HL-60 (cell line): ENCODE results near the gene SLC22A8.

Experiments
- GABPA ChIP-seq: IDR thresholded peaks from 2 replicates; pipeline ENCODE4 v1.6.1; 2012; ENCODE audit warnings: low read depth
- POLR2AphosphoS5 ChIP-seq: IDR thresholded peaks from 2 replicates; pipeline ENCODE4 v1.6.1; 2012; ENCODE audit warnings: low read depth
- REST ChIP-seq: IDR thresholded peaks from 2 replicates; pipeline ENCODE4 v1.6.1; 2012; ENCODE audit warnings: low read depth; ENCODE audit not compliant: insufficient replicate concordance
- SPI1 ChIP-seq: IDR thresholded peaks from 2 replicates; pipeline ENCODE4 v1.6.1; 2012; ENCODE audit warnings: low read depth, mild to moderate bottlenecking, borderline replicate concordance
- TF ChIP-seq, protein P1 (sequence below): IDR thresholded peaks from one replicate; pipeline ENCODE4 v1.5.1; 2011; ENCODE audit warnings: low read length, control low read depth, inconsistent platforms; ENCODE audit not compliant: insufficient read depth

DNA sequence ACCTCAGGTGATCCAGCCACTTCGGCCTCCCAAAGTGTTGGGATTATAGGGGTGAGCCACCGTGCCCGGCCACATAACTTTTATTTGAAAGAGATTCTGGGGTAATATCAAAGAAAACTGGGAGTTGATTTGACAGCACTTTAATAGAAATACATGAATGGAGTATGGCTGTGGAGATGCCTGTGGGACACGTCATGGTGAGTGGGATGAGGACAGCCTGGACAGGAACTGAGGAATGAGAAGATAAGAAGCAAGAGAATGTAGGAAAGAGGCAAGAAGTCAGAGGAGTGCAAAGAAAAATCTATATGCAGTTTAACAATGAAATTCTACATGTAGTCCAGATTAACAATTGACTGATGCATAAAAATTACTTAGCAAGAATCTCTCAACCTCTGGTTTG is 61.8 kb downstream of the SLC22A8 start:
- TF ChIP-seq, protein P1, sequence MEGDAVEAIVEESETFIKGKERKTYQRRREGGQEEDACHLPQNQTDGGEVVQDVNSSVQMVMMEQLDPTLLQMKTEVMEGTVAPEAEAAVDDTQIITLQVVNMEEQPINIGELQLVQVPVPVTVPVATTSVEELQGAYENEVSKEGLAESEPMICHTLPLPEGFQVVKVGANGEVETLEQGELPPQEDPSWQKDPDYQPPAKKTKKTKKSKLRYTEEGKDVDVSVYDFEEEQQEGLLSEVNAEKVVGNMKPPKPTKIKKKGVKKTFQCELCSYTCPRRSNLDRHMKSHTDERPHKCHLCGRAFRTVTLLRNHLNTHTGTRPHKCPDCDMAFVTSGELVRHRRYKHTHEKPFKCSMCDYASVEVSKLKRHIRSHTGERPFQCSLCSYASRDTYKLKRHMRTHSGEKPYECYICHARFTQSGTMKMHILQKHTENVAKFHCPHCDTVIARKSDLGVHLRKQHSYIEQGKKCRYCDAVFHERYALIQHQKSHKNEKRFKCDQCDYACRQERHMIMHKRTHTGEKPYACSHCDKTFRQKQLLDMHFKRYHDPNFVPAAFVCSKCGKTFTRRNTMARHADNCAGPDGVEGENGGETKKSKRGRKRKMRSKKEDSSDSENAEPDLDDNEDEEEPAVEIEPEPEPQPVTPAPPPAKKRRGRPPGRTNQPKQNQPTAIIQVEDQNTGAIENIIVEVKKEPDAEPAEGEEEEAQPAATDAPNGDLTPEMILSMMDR, result no peak
- TF ChIP-seq REST (no peak), POLR2AphosphoS5 (no peak), GABPA (no peak), SPI1 (no peak)
